Activated CD8-positive, alpha-beta memory T cell treated with anti-CD3 and anti-CD28 coated beads, Interleukin-2, amount 50 U/mL, for 24 hours (primary cell): ENCODE measurements around the gene TAS1R2.

Experiments used
- DNase-seq: peaks from one replicate; pipeline ENCODE4 v3.0.0-alpha.2; 2020; ENCODE audit errors: extremely low read depth

TAS1R2 gene

DNA sequence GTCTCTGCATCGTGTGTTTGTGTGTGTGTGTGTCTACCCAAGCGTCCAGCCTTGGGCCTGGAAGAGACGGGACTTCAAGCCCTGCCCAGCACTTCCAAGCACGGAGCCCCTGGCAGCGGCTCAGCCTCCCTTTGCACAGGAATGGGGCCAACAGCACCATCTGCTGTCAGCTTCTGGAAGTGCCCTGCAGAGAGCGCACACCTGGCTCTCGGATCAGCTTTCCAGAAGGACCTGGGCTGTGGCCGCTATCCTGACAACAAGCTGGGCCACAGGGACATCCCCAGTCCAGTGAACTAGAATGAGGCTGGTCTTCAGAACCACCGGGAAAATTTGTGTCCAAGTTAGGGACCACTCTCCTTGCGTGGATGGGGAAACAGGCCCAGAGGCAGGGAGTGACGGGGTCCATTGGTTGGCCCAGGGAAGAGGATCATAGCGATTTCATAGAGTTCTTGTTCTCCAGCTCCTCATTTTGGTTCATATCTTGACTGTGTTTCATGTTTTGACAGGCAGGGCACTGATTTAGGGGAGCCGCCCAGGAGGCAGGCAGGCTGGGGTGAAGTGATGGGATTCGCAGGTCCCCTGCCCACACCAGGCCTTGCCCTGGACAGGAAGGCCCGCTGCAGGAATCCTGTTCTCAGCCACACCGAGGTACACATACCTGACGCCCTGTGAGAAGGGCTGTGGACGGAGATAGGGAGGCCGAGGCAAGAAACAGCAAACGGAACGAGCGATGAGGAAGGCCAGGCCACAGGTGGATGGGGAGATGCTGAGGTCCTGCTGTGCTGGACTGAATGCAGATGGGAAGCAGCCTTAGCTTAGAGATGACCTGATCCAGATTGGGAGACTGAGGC lies 38.4 kb downstream of the TAS1R2 start:
- peak; percentile 12 for DNase-seq

GRCh38 chr1:18819986-18820790 lies 39.3 kb downstream of the TAS1R2 start:
- no peak for DNase-seq

DNA sequence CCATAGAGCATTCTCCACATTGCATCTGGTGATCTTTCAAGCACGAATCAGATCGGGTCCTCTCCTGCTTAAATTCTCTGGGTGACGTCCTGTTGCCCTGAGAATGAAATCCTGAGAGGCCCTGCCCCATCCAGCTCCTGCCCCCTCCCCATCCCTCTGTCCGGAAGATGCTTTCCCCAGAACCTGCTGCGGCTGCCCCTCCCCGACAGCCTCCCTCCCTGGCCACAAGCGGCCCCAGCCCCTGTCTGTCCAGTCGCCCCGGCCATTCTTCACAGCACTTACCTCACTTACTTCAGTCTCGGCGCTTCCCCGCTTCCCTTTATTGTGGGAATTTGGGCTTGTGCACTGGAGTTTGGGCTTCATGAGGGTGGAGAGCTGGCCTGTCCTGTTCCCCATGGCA lies 40.3 kb downstream of the TAS1R2 start:
- no peak for DNase-seq

DNA sequence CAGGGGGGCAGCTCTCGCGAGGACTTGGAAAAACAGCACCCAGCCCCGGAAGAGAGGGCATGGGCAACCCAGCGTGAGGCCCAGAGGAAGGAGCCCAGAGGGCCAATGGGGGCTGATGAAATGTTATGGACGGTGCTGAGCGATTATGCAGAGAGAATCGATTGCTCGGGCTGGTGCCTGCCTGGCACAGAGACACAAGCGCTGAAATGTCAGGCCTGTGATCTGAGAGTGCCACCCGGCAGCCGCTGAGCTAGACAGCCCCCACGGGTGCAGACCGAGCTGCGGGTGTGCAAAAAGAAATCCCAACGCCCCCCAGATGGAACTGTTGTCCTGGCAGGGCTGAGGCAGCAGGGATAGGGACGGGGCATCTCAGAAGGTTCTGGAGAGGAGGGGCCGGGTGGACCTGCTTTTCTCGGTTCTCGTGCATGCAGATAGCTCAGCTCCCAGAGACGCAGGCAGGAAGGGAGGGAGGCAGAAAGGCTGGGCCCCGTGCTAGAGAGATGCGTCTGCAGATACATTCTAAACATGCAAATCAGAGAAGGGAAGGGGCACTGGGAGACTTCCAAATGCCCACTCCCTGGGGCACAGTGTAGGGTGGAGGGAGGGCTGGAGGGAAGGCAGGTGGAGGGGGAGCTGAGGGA lies 41.5 kb downstream of the TAS1R2 start:
- DNase-seq: no peak

DNA sequence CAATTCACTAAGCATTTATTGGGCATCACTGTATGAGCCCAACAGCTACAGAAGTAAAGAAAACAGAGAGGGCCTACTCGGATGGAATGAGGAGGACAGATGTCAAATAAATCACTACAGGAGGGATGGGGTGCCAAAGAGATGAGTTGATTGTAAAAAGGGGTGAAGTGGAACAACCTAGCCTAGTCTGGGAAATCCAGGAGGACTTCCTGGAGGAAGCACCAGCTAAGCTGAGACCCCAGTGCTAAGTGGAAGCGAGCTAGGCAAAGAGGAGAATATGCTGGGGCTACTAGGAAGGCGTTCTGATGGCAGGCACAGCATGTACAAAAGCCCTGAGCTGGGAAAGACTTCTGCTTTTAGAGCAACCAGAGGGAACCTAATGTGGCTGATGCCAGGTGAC lies 42.1 kb downstream of the TAS1R2 start:
- no peak for DNase-seq

GRCh38 chr1:18816808-18817207 lies 42.7 kb downstream of the TAS1R2 start:
- no peak for DNase-seq

GRCh38 chr1:18814874-18815531 lies 44.5 kb downstream of the TAS1R2 start:
- no peak for DNase-seq

DNA sequence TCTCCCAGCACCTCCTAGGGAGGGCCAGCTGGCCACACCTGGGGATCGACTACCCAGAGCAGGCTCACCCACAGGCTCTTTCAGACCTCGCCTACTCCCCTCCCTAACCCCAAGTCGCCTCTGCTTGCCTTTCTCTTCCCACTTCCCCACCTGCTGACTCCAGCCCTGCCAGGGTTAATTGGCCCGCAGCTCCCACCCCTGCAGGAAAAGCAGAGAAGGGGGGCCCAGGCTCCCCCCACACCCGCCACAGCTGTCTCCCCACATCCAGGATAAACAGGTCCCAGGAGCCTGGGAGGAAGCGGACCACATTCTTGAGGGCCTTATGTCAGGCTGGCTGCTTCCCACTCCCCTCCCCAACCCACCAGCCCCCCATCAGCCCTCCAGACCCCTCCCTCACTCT lies 45.0 kb downstream of the TAS1R2 start:
- DNase-seq: no peak

DNA sequence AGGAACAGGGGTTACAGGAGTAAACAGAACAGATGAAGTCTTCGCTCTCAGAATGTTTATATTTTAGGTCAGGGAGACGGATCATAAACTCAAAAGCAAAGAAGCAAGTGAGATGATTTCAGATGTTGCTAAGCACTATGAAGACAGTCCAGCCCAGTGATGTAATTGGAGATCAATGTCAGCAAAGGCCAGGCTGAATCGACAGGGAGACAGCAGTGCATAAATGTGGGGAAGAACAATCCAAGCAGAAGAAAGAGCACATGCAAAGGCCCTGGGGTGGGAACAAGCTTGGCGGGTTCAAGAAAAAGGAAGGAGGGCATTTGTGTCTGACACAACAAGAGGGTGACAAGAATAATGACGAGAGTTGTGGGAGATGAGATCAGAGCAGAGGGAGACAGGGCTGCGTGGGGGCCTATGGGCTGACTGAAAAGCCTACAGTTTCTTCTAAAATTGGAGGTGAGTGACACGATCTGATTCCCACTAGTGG lies 47.0 kb downstream of the TAS1R2 start:
- no peak for DNase-seq

- DNase-seq: no peak
These were observed 47.6 kb downstream of the TAS1R2 start for GRCh38 chr1:18811733-18812452.

GRCh38 chr1:18809953-18810899 lies 49.2 kb downstream of the TAS1R2 start:
- no peak for DNase-seq

- DNase-seq: no peak
These were observed 50.9 kb downstream of the TAS1R2 start for GRCh38 chr1:18808550-18808949.

- no peak for DNase-seq
These were observed 52.0 kb downstream of the TAS1R2 start for GRCh38 chr1:18807334-18808063.

DNA sequence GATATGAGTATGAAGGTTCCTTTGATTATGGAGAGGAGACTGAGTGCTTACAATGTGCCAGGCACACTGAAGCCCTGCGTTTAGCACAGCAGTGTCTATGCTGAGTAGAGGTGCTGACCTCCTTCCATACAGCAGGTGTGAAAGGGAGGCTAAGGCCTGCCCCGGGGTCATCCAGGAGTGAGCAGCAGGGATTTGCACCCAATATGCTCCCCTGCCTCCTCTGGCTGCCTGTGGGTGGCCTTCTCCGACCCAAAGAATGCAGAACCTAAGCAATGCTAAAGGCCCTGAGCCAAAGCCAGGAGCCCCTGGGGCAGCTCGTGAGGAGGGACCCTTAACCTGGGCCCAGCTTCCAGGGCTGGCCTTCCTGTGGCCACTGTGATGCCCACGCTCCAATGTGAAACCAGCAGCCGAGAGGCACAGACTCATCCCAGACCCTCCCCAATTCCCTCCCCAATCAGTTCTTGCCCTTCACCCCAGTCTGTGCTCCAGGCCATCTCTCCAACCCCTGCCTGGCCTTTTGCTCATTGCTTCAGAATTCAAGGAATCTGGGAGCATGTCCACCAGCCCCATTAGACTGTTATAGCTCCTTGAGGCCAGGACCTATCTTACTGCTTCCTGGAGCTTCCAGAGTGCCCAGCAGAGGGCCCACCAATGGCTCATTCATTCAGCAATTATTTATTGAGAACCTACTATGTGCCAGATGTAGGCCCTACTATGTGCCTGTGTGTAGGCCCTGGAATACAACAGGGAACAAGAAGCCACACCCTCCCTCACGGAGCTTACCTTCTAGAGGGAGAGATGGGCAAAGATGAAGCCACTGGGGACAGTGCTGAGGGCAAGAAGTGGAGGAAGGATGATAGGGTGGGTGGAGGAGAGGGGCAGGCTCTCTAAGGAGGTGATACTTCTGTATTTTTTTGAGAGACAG lies 53.3 kb downstream of the TAS1R2 start:
- no peak for DNase-seq

DNA sequence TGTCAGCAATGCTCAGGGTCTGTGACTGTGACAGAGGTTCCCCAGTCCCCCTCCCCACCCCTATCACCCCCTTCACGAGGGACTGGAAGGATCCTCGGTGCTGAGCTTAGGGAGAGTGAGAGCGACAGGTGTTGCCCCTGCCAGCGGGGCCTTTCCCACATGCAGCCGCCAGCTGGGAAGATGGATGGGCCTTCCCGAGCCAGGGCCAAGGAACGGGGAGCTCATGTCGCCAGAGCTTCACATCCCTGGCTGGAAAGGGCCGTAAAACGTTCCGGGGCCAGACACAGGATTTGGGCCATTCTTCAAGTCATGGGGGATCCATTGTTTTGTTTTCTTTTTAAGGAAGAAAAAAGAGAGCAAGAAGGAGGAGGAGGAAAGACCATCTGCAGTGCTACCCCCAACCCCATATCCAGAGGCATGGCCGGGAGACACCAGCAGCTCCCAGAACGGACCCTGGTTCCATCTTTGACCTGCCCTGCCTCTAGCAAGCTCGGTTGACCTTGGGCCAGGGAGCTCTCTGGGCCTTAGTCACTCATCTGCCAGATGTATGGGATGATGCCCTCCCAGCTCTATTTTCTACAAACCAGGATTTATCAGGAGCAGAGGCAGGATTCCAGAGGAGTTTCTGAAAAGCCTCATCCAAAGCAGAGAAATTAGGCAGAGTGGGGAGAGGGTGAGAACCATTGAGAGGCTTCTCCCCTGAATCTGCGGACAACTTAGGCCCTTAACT lies 54.1 kb downstream of the TAS1R2 start:
- DNase-seq: no peak

GRCh38 chr1:18803851-18804250 lies 55.6 kb downstream of the TAS1R2 start:
- no peak for DNase-seq

- no peak for DNase-seq
These were observed 56.2 kb downstream of the TAS1R2 start for GRCh38 chr1:18803151-18803791.
